ENCODE measurements around the gene OR2A12. TPM values are rescaled to one million over a fixed set of nuclear protein-coding genes. Genes with fewer than 3 reads are reported as not detected.

OR2A12 gene
- total RNA-seq, 4 donors from 2014 or later: not detected

- TF ChIP-seq CTCF (IDR thresholded peaks at IDR 0.05): no peak
- ATAC-seq (ENCODE audit: low FRiP score): no peak
- DNase-seq (ENCODE audit: low spot score): no peak
These were observed 4.6 kb downstream of the OR2A12 start for GRCh38 chr7:144090667-144091066.

GRCh38 chr7:144098776-144099175, 12.7 kb downstream of the OR2A12 start:
- DNase-seq (ENCODE audit: low spot score) (no peak), ATAC-seq (ENCODE audit: low FRiP score) (no peak)
- TF ChIP-seq CTCF (IDR thresholded peaks at IDR 0.05): no peak

GRCh38 chr7:144100607-144101006, 14.5 kb downstream of the OR2A12 start:
- no peak for ATAC-seq (ENCODE audit: low FRiP score)
- no peak for TF ChIP-seq CTCF (IDR thresholded peaks at IDR 0.05)
- DNase-seq (ENCODE audit: low spot score): no peak

GRCh38 chr7:144102041-144102440, 16.0 kb downstream of the OR2A12 start:
- TF ChIP-seq CTCF (IDR thresholded peaks at IDR 0.05): no peak
- DNase-seq (ENCODE audit: low spot score): no peak
- ATAC-seq (ENCODE audit: low FRiP score): no peak

GRCh38 chr7:144105211-144105610, 19.1 kb downstream of the OR2A12 start:
- ATAC-seq (ENCODE audit: low FRiP score) (no peak), DNase-seq (ENCODE audit: low spot score) (no peak)
- no peak for TF ChIP-seq CTCF (IDR thresholded peaks at IDR 0.05)

GRCh38 chr7:144109283-144109682, 23.2 kb downstream of the OR2A12 start, which contains the start of gene OR2A2:
Gene OR2A2 (plus strand): TSS chr7:144109583. CDS start chr7:144109583, 0 bp downstream.
- ATAC-seq (ENCODE audit: low FRiP score) (no peak), DNase-seq (ENCODE audit: low spot score) (no peak)
- TF ChIP-seq CTCF (IDR thresholded peaks at IDR 0.05): no peak

GRCh38 chr7:144110272-144110671, 24.2 kb downstream of the OR2A12 start:
- ATAC-seq (ENCODE audit: low FRiP score) (no peak), DNase-seq (ENCODE audit: low spot score) (no peak)
- no peak for TF ChIP-seq CTCF (IDR thresholded peaks at IDR 0.05)
